Stimulated activated naive CD8-positive, alpha-beta T cell treated with anti-CD3 and anti-CD28 coated beads, Interleukin-15, amount 100 ng/mL, for 72 hours (primary cell): ENCODE data around the gene INTS13.
"Not testable (repeated sequence)": the region's sequence is repeated elsewhere in the genome, so short reads cannot be mapped to it uniquely, and the experiment has no call there.

Experiments
- ATAC-seq: fragments of 150-1000 bp; cut with Tn5 transposase; 2 replicates; pipeline ENCODE4 v1.10.0; 2021; ENCODE audit warnings: mild to moderate bottlenecking, moderate library complexity
- DNase-seq, 2 donors: peaks; one replicate each; pipeline ENCODE4 v3.0.0; 2021 to 2022
- H3K27ac Mint-ChIP-seq, 2 donors: one replicate each; pipeline ENCODE4 v1.8.0; 2022; ENCODE audit warnings: mild to moderate bottlenecking in 2 of 2, mixed read lengths in 2 of 2, moderate library complexity in 2 of 2
- H3K27me3 Mint-ChIP-seq: one replicate; pipeline ENCODE4 v1.8.0; 2022; ENCODE audit warnings: mixed read lengths
- H3K4me1 Mint-ChIP-seq: one replicate; pipeline ENCODE4 v1.8.0; 2022; ENCODE audit warnings: mild to moderate bottlenecking, mixed read lengths
- H3K4me3 Mint-ChIP-seq, 2 donors: one replicate each; pipeline ENCODE4 v1.8.0; 2022; ENCODE audit warnings: mild to moderate bottlenecking in 2 of 2, mixed read lengths in 2 of 2, moderate library complexity in 1 of 2
- H3K9me3 Mint-ChIP-seq, 2 donors: one replicate each; pipeline ENCODE4 v1.8.0; 2022; ENCODE audit warnings: mixed read lengths in 2 of 2

The INTS13 gene

DNA sequence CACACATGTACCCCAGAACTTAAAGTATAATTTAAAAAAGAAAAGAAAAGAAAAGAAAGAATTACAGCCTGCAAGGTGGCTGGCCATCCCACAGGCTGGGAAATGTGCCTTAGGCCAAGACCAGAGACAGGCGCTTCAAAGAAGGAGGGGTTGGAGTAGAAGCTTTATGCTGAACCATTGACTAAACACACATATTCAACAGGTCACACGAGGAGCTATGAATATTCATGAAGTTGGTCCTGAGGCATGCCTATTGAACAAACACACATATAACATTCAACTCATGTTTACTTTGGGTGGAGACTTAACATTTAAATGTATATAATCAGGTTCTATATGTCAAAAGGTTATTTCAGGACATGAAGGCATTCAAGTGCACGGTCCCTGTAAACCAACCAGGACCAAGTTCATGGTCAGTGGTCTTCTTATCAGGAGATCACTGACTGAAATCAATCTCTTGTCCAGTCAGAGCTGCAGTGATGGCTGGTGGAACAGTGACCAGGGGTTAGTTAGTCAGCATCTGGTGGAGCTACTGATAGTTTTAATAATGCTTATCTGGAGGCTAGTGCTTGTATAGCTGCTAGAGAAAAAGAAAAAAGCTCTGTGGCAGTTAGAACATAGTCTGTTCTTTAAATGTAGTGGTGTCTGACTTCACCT, 69.2 kb downstream of the INTS13 start:
- no peak for DNase-seq
- H3K27me3 Mint-ChIP-seq: peaks cover 14% of the 10 kb centered on the region
- H3K4me3 Mint-ChIP-seq: no peak overlapping the region
- peaks cover 39% of the 10 kb centered on the region for H3K4me1 Mint-ChIP-seq
- ATAC-seq: no peak
- H3K9me3 Mint-ChIP-seq: no peaks in the 10 kb centered on the region
- H3K27ac Mint-ChIP-seq: no peak overlapping the region

DNA sequence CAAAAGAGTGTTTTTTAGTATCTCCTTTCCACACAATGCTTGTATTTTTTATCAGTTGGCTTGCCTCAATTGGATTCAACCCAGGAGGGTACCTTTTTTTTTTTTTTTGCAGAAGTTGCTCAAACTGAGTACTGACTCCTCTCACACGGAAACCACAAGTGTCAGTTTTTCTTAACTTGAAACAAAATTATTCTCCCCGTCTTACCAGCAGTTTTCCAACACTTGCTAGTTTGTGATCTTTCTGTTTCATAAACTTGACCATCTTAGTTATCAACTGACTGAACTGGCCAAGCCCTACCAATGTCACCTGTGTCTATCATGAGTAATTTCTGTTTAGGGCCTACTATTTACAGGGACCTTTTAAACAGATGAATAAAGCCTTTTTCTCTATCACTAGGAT, 70.7 kb downstream of the INTS13 start:
- DNase-seq: peak in 1 of 2 donors; percentile 14
- H3K27ac Mint-ChIP-seq: peak overlapping the region in 1 of 2 donors; percentile 55
- peaks cover 39% of the 10 kb centered on the region for H3K4me1 Mint-ChIP-seq
- peaks cover 24% of the 10 kb centered on the region for H3K27me3 Mint-ChIP-seq
- peak overlapping the region in 1 of 2 donors; percentile 7 for H3K4me3 Mint-ChIP-seq
- ATAC-seq: peak; percentile 91
- H3K9me3 Mint-ChIP-seq: no peaks in the 10 kb centered on the region

DNA sequence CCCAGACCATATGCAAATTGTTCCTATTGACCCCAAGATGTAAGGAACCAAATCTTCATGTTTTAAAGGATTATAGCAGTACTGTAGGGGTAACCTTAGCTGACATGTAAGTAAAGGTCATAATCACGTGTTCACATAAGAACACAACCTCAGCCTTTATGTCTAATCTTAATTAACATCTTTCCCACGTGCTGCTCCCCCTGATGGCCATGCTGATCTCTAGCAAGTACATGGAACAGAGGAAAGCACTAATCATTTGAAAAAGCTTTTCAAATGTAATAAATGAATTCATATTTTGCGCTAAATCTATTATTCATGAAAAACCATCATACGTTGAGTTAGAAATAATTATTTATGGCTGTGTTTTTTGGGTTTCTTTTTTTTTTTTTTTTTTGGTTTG, 74.3 kb downstream of the INTS13 start:
- H3K9me3 Mint-ChIP-seq: no peaks in the 10 kb centered on the region
- no peak overlapping the region for H3K4me3 Mint-ChIP-seq
- H3K4me1 Mint-ChIP-seq: peaks cover 24% of the 10 kb centered on the region
- ATAC-seq: no peak
- H3K27me3 Mint-ChIP-seq: peaks cover 12% of the 10 kb centered on the region
- H3K27ac Mint-ChIP-seq: no peak overlapping the region
- no peak for DNase-seq

DNA sequence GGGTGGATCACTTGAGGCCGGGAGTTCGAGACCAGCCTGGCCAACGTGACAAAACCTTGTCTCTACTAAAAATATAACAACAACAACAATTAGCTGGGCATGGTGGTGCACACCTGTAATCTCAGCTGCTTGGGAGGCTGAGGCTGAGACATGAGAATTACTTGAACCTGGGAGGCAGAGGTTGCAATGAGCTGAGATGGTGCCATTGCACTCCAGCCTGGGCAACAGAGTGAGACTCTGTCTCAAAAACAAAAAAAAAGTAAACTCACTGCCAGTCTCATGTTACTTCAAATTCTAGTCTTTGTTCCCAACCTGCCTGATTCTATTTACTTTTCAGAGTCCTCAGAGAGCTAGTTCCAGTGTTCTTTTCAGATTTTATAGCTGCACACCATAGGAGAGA, 75.0 kb downstream of the INTS13 start:
- H3K4me3 Mint-ChIP-seq, H3K9me3 Mint-ChIP-seq, DNase-seq, ATAC-seq, H3K27ac Mint-ChIP-seq: not testable (repeated sequence)
- peaks cover 19% of the 10 kb centered on the region for H3K4me1 Mint-ChIP-seq
- H3K27me3 Mint-ChIP-seq: peaks cover 12% of the 10 kb centered on the region

DNA sequence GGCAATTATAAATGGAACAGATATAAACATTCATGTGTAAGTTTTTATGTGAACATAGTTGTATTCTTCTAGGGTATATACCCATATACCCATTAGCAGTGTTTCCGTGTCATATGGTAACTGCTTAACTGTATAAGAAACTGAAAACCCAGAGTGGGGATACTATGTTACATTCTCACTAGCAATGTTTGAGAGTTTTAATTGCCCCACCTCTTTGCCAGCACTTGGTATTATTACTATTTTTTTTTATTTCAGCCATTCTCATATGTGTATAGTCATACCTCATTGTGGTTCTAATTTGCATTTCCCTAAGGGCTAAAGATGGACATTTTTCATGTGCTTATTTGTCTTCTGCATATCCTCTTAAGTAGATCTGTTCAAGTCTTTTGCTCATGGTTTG, 76.1 kb downstream of the INTS13 start:
- Mint-ChIP-seq H3K27me3 (peaks cover 12% of the 10 kb centered on the region), H3K9me3 (no peaks in the 10 kb centered on the region), H3K27ac (no peak overlapping the region), H3K4me1 (peaks cover 8% of the 10 kb centered on the region), H3K4me3 (no peak overlapping the region)
- no peak for DNase-seq
- no peak for ATAC-seq

DNA sequence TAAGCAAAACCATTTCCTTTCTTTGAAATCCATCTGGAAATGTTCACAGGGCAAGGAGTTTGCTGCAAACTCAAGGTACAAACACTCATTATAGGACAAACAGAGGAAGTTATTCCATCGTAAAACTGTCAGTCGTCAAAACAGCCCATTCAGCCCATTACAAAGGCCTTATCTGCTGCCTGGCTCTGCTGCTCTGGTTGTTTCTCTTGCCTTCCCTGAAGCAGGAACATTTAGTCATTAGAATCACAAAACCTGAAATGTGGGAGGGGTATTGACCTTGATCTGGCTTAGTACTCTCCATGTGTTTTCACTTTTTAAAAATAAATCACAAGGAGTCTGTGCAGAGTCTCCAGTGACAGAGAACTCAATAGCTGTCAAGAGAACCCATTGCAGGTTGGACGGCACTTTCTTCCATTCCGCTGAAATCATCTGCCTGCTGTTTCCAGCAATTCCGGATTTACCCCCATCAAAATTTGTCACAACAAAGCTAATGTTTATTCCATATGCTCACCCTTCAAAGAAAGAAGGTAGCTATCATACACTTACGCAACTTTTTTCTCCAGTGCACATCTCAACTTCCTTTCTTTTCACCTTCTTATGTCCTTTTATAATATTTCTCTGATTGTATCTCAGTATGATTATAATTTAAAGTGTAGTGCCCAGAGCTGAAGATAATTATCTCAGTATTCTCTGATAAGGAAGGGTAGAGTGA, 80.2 kb downstream of the INTS13 start:
- Mint-ChIP-seq H3K27me3 (peaks cover under 1% of the 10 kb centered on the region), H3K9me3 (no peaks in the 10 kb centered on the region), H3K27ac (no peak overlapping the region), H3K4me3 (no peak overlapping the region), H3K4me1 (no peaks in the 10 kb centered on the region)
- no peak for ATAC-seq
- DNase-seq: no peak

DNA sequence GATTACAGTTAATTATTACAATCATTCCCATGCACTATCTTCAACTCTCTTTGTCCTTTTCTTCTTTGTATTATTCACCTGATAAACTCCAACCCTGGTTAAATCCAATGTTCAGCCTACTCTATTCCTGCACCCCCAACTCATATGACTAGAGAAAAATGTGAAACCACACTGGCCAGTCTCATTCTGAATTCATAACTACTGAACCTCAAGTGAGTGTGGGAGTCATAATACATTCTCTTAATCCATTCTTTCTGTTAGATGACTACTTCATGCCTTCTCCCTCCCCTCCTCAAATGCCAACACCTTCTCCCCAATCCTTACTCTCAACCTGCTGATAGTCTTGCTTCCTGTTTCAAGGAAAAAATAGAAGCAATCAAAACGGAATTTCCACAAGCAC, 82.4 kb downstream of the INTS13 start:
- Mint-ChIP-seq H3K9me3 (no peaks in the 10 kb centered on the region), H3K27ac (no peak overlapping the region), H3K27me3 (no peaks in the 10 kb centered on the region), H3K4me1 (no peaks in the 10 kb centered on the region), H3K4me3 (no peak overlapping the region)
- DNase-seq: no peak
- ATAC-seq: peak; percentile 79
